GM18505 (cell line): Measurements from ENCODE around the gene QKI.

ENCODE experiments used
- ATAC-seq: cut with Tn5 transposase; IDR thresholded peaks from one replicate; pipeline ENCODE4 v1.9.1; 2021; ENCODE audit not compliant: unreplicated experiment
- POLR2A ChIP-seq: IDR thresholded peaks from 4 replicates; pipeline ENCODE4 v1.6.1; 2011; ENCODE audit warnings: borderline replicate concordance; ENCODE audit not compliant: insufficient read depth, insufficient read length; ENCODE audit errors: extremely low read depth

The QKI gene

GRCh38 chr6:163395831-163396185 lies 18.7 kb upstream of the QKI start:
- ATAC-seq, result no peak
- TF ChIP-seq POLR2A, result no peak

- no peak for TF ChIP-seq POLR2A
- ATAC-seq, result no peak
Observed at GRCh38 chr6:163397326-163397725, 17.2 kb upstream of the QKI start.

- no peak for ATAC-seq
- no peak for TF ChIP-seq POLR2A
Observed at GRCh38 chr6:163398115-163398514, 16.4 kb upstream of the QKI start.

- ATAC-seq, result no peak
Observed at GRCh38 chr6:163398815-163399214, 15.7 kb upstream of the QKI start.

GRCh38 chr6:163400509-163400908 lies 14.0 kb upstream of the QKI start:
- no peak for ATAC-seq
- no peak for TF ChIP-seq POLR2A

More at GRCh38 chr6:163398815-163399214, 15.7 kb upstream of the QKI start:
- TF ChIP-seq POLR2A, result no peak

- no peak for TF ChIP-seq POLR2A
- ATAC-seq, result no peak
Observed at GRCh38 chr6:163401039-163401885, 13.3 kb upstream of the QKI start.

- no peak for ATAC-seq
Observed at GRCh38 chr6:163402616-163403015, 11.9 kb upstream of the QKI start.

GRCh38 chr6:163404825-163405265 lies 9.7 kb upstream of the QKI start:
- ATAC-seq, result no peak
- TF ChIP-seq POLR2A, result no peak

More at GRCh38 chr6:163402616-163403015, 11.9 kb upstream of the QKI start:
- no peak for TF ChIP-seq POLR2A

GRCh38 chr6:163405412-163406309 lies 8.9 kb upstream of the QKI start:
- TF ChIP-seq POLR2A, result no peak
- ATAC-seq, result peak; percentile 88

GRCh38 chr6:163406366-163406765 lies 8.2 kb upstream of the QKI start:
- no peak for TF ChIP-seq POLR2A
- peak; percentile 8 for ATAC-seq

- no peak for TF ChIP-seq POLR2A
- ATAC-seq, result no peak
Observed at GRCh38 chr6:163406830-163407229, 7.7 kb upstream of the QKI start.

- ATAC-seq, result no peak
- TF ChIP-seq POLR2A, result no peak
Observed at GRCh38 chr6:163408352-163408991, 6.0 kb upstream of the QKI start.

GRCh38 chr6:163409712-163410111 lies 4.8 kb upstream of the QKI start:
- no peak for TF ChIP-seq POLR2A
- no peak for ATAC-seq
